Stimulated activated CD4-positive, alpha-beta T cell treated with anti-CD3 and anti-CD28 coated beads, Interleukin-12 subunit alpha, Interleukin-12 subunit beta, amount 100 ng/mL, for 4 hours (primary cell): Measurements from ENCODE around the gene TREM2.

Source experiments
- DNase-seq: peaks from one replicate; pipeline ENCODE4 v3.0.0-alpha.2; 2020

TREM2 gene

GRCh38 chr6:41182069-41183034, 19.4 kb upstream of the TREM2 start:
- DNase-seq, result peak; percentile 10

- no peak for DNase-seq
Observed at GRCh38 chr6:41181566-41181965, 18.6 kb upstream of the TREM2 start.

GRCh38 chr6:41179163-41179562, 16.2 kb upstream of the TREM2 start:
- no peak for DNase-seq

GRCh38 chr6:41177695-41178094, 14.8 kb upstream of the TREM2 start:
- DNase-seq, result no peak

GRCh38 chr6:41177287-41177686, 14.4 kb upstream of the TREM2 start:
- DNase-seq, result no peak

GRCh38 chr6:41176189-41176588, 13.3 kb upstream of the TREM2 start:
- no peak for DNase-seq

GRCh38 chr6:41175084-41175483, 12.2 kb upstream of the TREM2 start:
- no peak for DNase-seq

GRCh38 chr6:41174610-41175009, 11.7 kb upstream of the TREM2 start:
- no peak for DNase-seq

- no peak for DNase-seq
Observed at GRCh38 chr6:41171908-41172307, 9.0 kb upstream of the TREM2 start.

- no peak for DNase-seq
Observed at GRCh38 chr6:41170547-41171160, 7.7 kb upstream of the TREM2 start.

- DNase-seq, result no peak
Observed at GRCh38 chr6:41167173-41167963, 4.5 kb upstream of the TREM2 start.

- DNase-seq, result no peak
Observed at GRCh38 chr6:41164551-41165120, 1.7 kb upstream of the TREM2 start.

- DNase-seq, result no peak
Observed at GRCh38 chr6:41163419-41163717, 452 bp upstream of the TREM2 start.

- no peak for DNase-seq
Observed at GRCh38 chr6:41161851-41162552, 914 bp downstream of the TREM2 start.

- no peak for DNase-seq
Observed at GRCh38 chr6:41161380-41161779, 1.5 kb downstream of the TREM2 start.

- no peak for DNase-seq
Observed at GRCh38 chr6:41160933-41161332, 2.0 kb downstream of the TREM2 start.

GRCh38 chr6:41159415-41160082, 3.4 kb downstream of the TREM2 start:
- no peak for DNase-seq

- no peak for DNase-seq
Observed at GRCh38 chr6:41157323-41157722, 5.6 kb downstream of the TREM2 start.

- DNase-seq, result no peak
Observed at GRCh38 chr6:41156771-41157170, 6.1 kb downstream of the TREM2 start.

- DNase-seq, result no peak
Observed at GRCh38 chr6:41156001-41156400, 6.9 kb downstream of the TREM2 start.

- DNase-seq, result no peak
Observed at GRCh38 chr6:41155132-41155805, 7.6 kb downstream of the TREM2 start.
